Activated naive CD8-positive, alpha-beta T cell treated with anti-CD3 and anti-CD28 coated beads, Interleukin-2, amount 10 ng/mL, durations not matched to agents 7 days and 5 days (primary cell): ENCODE measurements around the gene BLOC1S4. TPM values are rescaled to one million over a fixed set of nuclear protein-coding genes. Genes with fewer than 3 reads are reported as not detected.
A peak's percentile ranks its signal among the peaks of the same experiment; 100 is the strongest.
"Not testable (repeated sequence)": the region's sequence is repeated elsewhere in the genome, so short reads cannot be mapped to it uniquely, and the experiment has no call there.

Source experiments
- ATAC-seq: fragments of 150-1000 bp; cut with Tn5 transposase; one replicate; pipeline ENCODE4 v1.10.0; 2021; ENCODE audit warnings: low read depth, moderate library complexity
- POLR2A ChIA-PET: fragments of 350-600 bp; sonication (Branson Sonifier 250); formaldehyde crosslinking; loops from one replicate; lab custom pipeline; 2021; ENCODE audit warnings: antibody characterized with exemption; lab: Charles Lee
- DNase-seq: peaks from one replicate; pipeline ENCODE4 v3.0.0; 2021
- H3K27ac Mint-ChIP-seq: one replicate; pipeline ENCODE4 v1.8.0; 2022; ENCODE audit warnings: mild to moderate bottlenecking, mixed read lengths
- H3K27me3 Mint-ChIP-seq: one replicate; pipeline ENCODE4 v1.8.0; 2022; ENCODE audit warnings: mild to moderate bottlenecking, moderate library complexity, mixed read lengths
- H3K36me3 Mint-ChIP-seq: one replicate; pipeline ENCODE4 v1.8.0; 2021; ENCODE audit warnings: mild to moderate bottlenecking, mixed read lengths
- H3K4me1 Mint-ChIP-seq: one replicate; pipeline ENCODE4 v1.8.0; 2021; ENCODE audit warnings: mixed read lengths
- H3K4me3 Mint-ChIP-seq: one replicate; pipeline ENCODE4 v1.8.0; 2022; ENCODE audit warnings: mild to moderate bottlenecking, moderate library complexity, mixed read lengths
- H3K9me3 Mint-ChIP-seq: one replicate; pipeline ENCODE4 v1.8.0; 2021; ENCODE audit warnings: mixed read lengths
- total RNA-seq, 2 experiments: library from RNA; stranded (reverse); gene quantifications; one replicate each; pipeline ENCODE4 v1.2.3, GENCODE V29; 2021

BLOC1S4 gene
- total RNA-seq, 2 experiments from 2014 or later = 23.9 to 24.3 TPM

DNA sequence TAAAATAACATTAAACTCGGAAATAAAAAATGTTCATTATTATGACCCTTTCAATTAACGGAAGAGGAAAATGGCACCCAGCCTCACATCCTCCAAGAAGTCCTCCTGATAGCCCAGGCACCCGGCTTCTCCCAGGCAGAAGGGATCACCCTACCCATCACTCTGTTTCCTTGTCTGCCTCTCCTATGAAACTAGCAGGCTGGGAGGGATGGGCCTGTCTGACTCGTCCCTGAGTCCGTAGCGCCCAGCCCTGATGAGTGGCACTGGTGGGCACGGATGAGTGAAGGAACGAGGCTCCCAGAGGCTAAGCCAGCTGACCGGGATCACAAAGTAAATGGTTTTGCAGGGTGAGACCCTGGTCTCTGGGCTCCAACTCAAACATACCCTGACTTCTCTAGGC is 37.9 kb downstream of the BLOC1S4 start:
- Mint-ChIP-seq H3K9me3 (no peaks in the 10 kb centered on the region), H3K27ac (no peak overlapping the region), H3K4me1 (peaks cover 7% of the 10 kb centered on the region), H3K27me3 (no peaks in the 10 kb centered on the region), H3K4me3 (no peak overlapping the region), H3K36me3 (no peaks in the 10 kb centered on the region)
- POLR2A ChIA-PET = no interaction called here
- no peak for ATAC-seq
- no peak for DNase-seq

DNA sequence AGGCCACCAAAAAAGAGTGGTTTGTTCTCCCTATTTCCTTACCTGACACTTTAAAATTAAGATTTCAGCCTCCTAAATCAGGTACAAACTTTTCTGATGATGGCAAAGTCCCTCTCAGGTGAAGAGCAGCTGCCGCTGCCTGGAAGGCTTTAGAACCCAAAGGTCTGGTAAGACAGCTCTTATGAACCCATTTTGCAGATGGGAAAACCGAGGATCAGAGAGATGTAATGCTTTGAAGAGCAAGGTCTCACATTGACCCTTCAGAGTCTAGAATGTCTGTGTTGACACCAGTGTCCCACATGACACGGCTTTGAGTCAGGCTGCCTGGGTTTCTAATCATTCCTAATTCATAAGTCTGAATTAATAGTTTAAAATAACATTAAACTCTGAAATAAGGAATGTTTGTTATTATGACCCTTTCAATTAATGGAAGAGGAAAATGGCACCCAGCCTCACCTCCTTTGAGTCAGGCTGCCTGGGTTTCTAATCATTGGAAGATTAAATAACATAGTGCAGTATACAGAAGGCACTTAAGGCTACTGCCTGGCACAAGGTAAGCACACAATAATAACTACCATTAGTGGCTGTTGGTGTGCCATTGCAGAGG is 38.6 kb downstream of the BLOC1S4 start:
- no peaks in the 10 kb centered on the region for H3K27me3 Mint-ChIP-seq
- no peak overlapping the region for H3K4me3 Mint-ChIP-seq
- no peaks in the 10 kb centered on the region for H3K36me3 Mint-ChIP-seq
- peaks cover 7% of the 10 kb centered on the region for H3K4me1 Mint-ChIP-seq
- H3K9me3 Mint-ChIP-seq = no peaks in the 10 kb centered on the region
- DNase-seq = no peak
- ATAC-seq = no peak
- POLR2A ChIA-PET = no interaction called here
- no peak overlapping the region for H3K27ac Mint-ChIP-seq

DNA sequence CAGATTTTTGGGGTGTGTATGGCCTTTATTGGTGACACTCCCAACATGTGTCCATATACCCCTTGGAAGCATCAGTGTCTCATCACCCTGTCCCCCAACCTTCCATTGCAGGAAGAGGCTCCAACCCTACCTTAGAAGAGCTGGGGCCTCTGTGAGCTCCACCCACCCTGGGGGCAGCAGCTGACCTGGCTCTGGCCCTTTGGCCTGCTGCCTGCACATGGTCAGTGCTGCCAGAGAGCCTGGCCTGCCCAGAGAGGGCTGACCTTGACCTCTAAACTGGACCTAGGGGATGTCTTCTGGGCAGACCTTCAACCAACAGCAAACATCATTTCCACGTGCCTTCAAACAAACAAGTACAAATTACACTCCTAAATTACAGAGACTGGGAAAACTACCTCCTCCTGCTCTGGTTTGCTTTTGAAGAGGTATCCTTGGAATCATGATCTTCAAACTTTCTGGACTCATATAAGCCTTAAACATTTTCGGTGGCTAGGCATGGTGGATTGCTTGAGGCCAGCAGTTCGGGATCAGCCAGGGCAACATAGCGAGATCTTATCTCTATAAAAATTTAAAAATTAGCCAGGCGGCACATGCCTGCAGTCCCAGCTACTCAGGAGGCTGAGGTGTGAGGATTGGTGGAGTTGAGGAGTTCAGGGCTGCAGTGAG is 39.2 kb downstream of the BLOC1S4 start:
- Mint-ChIP-seq H3K27ac (no peak overlapping the region), H3K4me3 (no peak overlapping the region), H3K4me1 (peaks cover 7% of the 10 kb centered on the region), H3K36me3 (no peaks in the 10 kb centered on the region), H3K9me3 (no peaks in the 10 kb centered on the region), H3K27me3 (no peaks in the 10 kb centered on the region)
- POLR2A ChIA-PET = no interaction called here
- DNase-seq (no peak), ATAC-seq (no peak)

DNA sequence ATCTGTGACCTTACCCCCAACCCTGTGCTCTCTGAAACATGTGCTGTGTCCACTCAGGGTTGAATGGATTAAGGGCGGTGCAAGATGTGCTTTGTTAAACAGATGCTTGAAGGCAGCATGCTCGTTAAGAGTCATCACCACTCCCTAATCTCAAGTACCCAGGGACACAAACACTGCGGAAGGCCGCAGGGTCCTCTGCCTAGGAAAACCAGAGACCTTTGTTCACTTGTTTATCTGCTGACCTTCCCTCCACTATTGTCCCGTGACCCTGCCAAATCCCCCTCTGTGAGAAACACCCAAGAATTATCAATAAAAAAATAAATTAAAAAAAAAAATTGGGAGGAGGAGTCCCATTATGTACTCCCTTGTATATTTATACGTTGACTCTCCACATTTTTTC is 40.4 kb downstream of the BLOC1S4 start:
- H3K4me1 Mint-ChIP-seq, DNase-seq, H3K36me3 Mint-ChIP-seq, H3K27me3 Mint-ChIP-seq, H3K4me3 Mint-ChIP-seq, POLR2A ChIA-PET, ATAC-seq, H3K27ac Mint-ChIP-seq, H3K9me3 Mint-ChIP-seq: not testable (repeated sequence)

DNA sequence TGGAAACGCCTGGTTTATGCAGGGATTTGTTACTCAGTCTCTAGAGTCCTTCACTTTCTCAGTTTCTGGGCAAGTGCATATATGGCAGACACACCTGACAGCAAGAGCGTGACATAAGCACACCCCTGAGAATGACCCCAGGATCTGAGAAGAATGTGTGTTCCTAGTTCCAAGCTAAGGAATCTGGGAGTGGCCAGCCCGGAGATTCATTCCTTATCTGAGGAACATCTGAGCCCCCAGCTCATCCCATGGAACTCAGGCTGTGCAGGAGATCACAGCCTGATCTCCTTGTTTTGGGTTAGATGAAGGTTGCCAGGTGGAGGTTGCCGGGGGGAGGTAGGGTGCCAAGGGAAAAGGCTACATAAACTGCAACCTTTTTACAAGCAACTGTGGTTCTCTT is 42.8 kb downstream of the BLOC1S4 start:
- no peak for ATAC-seq
- Mint-ChIP-seq H3K4me3 (no peak overlapping the region), H3K27me3 (no peaks in the 10 kb centered on the region), H3K27ac (no peak overlapping the region), H3K9me3 (no peaks in the 10 kb centered on the region), H3K4me1 (peaks cover 6% of the 10 kb centered on the region), H3K36me3 (no peaks in the 10 kb centered on the region)
- DNase-seq = no peak
- POLR2A ChIA-PET = interaction anchor here (1.7 kb wide), 1 partner anchor 10 kb away, joined by 5 read pairs; no protein-coding TSS in a partner anchor

DNA sequence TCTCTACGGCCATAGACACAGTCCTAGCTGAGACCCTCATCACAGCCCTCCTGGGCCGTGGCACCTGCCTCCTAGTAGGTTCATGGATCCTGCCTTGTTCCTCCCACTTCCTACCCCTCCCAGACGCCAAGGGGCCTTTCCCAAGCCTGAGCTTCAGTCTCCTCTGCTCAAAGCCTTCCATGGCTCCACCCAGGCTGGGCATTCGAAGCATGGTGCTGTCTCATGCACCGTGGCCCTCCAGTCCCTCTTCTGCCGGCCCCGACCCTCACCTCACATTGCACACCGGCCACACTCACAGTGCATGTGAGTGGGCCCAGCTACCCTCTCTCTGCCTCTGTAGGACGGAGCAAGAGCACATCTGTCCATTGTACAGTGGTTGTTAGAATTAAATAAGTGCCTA is 44.9 kb downstream of the BLOC1S4 start:
- Mint-ChIP-seq H3K27ac (no peak overlapping the region), H3K4me1 (peaks cover 6% of the 10 kb centered on the region), H3K9me3 (no peaks in the 10 kb centered on the region), H3K4me3 (no peak overlapping the region), H3K27me3 (no peaks in the 10 kb centered on the region), H3K36me3 (no peaks in the 10 kb centered on the region)
- POLR2A ChIA-PET = no interaction called here
- DNase-seq = no peak
- no peak for ATAC-seq

DNA sequence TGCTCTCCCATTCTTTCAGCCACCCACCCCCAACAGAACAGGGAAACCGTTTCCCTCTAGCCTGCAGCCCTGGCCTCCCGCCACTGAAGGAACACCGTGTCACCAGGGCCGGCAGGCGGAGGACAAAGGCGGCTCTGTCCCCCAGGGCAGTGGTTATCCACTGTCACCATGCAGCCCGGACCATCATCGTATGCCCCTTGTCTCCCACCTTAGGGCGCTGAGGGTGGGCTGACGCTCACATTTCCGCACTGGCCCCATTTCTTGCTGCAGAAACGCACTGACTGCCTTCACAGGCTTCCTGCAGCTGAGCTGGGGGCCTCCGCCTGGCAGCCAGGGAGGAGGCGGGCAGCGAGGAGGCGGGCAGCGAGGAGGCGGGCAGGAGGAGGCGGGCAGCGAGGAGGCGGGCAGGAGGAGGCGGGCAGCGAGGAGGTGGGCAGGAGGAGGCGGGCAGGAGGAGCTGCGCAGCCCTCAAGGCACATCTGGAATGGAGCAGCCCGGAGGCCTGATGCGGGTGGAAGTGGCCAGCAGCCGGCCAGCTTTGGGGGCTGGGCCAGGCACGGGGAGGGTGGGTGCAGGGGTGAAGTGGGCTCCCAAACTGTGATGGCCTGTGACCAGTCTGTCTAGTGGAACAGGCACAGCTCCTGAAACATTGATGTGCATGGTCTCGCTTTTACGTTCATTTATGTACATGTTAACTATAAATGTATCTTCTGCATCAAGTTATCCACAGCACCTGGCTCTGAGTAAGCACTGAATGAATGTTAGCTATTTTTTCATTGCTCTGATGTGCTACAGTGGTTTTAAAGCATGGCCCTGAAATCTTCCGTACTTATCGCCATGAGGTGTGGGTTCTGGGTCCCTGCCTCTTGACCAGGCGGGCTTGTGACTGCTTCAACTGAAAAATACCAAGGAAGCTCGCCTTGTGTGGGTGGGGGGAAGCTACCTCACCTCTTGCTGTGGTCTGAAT is 46.0 kb downstream of the BLOC1S4 start:
- H3K27ac Mint-ChIP-seq = peak overlapping the region; percentile 9
- no peaks in the 10 kb centered on the region for H3K27me3 Mint-ChIP-seq
- POLR2A ChIA-PET = interaction anchor here (0.6 kb wide), 2 partner anchors 18 to 1208 kb away, joined by 3 to 4 read pairs; no protein-coding TSS in a partner anchor
- peak overlapping the region; percentile 48 for H3K4me3 Mint-ChIP-seq
- peaks cover 9% of the 10 kb centered on the region for H3K4me1 Mint-ChIP-seq
- no peaks in the 10 kb centered on the region for H3K36me3 Mint-ChIP-seq
- H3K9me3 Mint-ChIP-seq = no peaks in the 10 kb centered on the region
- DNase-seq = no peak
- ATAC-seq = peak; percentile 44

DNA sequence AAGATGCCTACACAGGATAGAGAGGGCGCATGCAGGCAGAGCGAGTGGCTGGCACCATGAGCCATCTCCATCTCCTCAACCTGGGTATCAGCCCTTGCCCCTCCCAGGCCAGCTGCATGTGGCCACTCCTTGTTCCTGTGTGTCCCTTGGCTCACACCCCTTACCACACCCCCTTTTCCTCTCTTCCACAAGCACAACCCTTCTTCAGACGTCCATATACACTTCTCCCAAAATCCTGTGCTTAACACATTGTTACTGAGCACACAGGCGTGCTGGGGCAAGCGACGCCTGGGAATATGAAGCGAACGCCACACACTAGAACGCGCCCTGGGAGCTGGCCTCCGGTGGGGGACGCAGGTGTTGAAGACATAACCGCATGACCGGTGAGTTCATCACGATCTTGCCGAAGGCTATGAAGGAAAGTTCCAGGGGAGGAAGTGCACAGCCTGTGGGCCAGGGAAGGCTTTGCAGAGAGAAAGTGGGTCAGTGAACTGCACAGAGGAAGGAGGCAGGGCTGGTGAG is 47.4 kb downstream of the BLOC1S4 start:
- no peak for DNase-seq
- no peaks in the 10 kb centered on the region for H3K9me3 Mint-ChIP-seq
- H3K27ac Mint-ChIP-seq = no peak overlapping the region
- ATAC-seq = no peak
- H3K4me1 Mint-ChIP-seq = peaks cover 9% of the 10 kb centered on the region
- H3K27me3 Mint-ChIP-seq = no peaks in the 10 kb centered on the region
- POLR2A ChIA-PET = no interaction called here
- no peaks in the 10 kb centered on the region for H3K36me3 Mint-ChIP-seq
- H3K4me3 Mint-ChIP-seq = no peak overlapping the region

DNA sequence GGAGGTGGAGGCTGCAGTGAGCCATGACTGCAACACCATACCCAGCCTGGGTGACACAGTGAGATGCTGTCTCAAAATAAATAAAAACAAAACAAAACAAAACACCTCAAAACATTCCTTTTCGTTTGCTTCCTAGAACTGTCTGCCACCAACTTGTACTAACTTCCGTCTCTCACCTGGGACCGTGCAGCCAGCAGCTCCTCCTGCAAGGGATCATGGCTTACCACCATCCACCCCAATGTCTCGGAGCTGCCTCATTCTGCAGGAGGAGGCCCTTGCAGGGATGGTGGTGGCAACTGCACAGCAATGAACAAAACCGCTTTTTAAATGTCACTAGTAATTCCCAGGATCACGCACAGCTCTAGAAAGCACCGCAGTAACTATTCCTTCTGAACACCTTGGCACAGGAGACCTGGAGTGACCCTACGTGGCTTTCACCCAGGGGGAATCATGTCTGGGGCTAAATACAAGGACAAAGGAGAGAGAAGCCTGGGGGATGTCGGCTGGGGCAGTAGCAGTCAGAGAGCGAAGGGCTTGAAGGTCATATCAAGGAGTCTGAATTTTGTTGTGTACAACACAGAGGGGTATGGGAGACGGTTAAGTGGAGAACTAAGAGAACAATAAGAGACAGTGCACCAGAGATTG is 49.1 kb downstream of the BLOC1S4 start:
- no peaks in the 10 kb centered on the region for H3K9me3 Mint-ChIP-seq
- DNase-seq (no peak), ATAC-seq (no peak)
- POLR2A ChIA-PET = no interaction called here
- H3K36me3 Mint-ChIP-seq = no peaks in the 10 kb centered on the region
- no peaks in the 10 kb centered on the region for H3K27me3 Mint-ChIP-seq
- H3K4me1 Mint-ChIP-seq = peaks cover 22% of the 10 kb centered on the region
- no peak overlapping the region for H3K4me3 Mint-ChIP-seq
- no peak overlapping the region for H3K27ac Mint-ChIP-seq

DNA sequence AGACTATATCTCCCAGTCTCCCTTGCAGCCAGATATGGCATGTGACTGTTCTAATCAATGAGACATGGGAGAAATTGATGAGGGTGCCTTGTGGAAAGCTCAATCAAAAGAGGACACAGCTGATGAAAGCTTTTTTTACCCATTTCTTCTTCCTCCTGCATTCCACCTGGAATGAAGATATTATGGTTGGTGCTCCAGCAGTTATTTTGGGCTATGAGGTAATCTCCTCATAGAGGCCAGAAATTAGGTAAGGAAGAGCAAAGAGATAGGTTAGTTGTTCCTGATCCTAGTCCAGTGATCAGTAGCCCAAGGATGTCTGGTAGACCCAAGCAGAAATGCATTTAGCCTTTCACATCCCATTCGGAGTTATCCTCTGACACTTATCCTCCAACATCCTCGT is 49.7 kb downstream of the BLOC1S4 start:
- peaks cover 24% of the 10 kb centered on the region for H3K4me1 Mint-ChIP-seq
- H3K27me3 Mint-ChIP-seq = no peaks in the 10 kb centered on the region
- H3K27ac Mint-ChIP-seq = no peak overlapping the region
- ATAC-seq (no peak), DNase-seq (no peak)
- POLR2A ChIA-PET = interaction anchor here (0.6 kb wide), 1 partner anchor 21 kb away, joined by 9 read pairs; no protein-coding TSS in a partner anchor
- no peaks in the 10 kb centered on the region for H3K36me3 Mint-ChIP-seq
- no peak overlapping the region for H3K4me3 Mint-ChIP-seq
- H3K9me3 Mint-ChIP-seq = no peaks in the 10 kb centered on the region
